NCI-H526 treated with DMSO at 0.1 percent for 48 hours (cell line): ENCODE results near the gene TRIM36.

Experiments
- DNase-seq: peaks from one replicate; lab custom pipeline; 2025; lab: John Stamatoyannopoulos, UW

Gene TRIM36

DNA sequence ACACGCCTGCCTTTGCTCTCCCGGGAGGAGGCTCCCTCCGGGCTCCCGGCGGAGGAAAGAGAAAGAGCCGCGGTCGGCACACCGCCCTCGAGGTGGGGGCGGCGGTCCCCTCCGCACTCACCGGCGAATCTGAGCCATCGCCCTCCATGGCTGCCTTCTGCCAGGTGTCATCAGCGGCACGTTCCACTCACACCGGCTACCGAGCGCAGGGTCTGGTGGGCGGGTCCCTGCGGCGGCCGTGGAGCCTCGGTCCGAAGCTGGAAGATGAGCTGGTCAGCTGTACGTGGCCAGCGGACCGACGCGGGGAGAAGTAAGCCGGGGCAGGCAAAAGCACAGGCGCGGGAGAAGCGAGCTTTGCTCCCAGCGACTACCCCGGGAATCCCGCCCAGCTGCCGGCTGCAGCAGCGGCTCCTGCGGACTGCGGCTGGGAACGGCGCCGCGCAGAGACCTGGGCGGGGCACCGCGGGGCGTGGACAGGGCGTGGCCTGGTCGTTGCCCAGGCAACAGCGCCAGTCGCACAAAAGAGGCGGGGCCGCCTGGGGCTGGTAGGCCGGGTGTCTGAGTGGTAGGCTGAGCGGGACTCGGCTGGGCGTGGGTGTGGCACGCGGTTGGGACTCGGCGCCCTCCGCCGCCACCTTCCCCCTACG, at the start of gene TRIM36:
TSS of gene TRIM36 (minus strand) at position 422 of the 647 bp plus-strand sequence. CDS start at position 148, 274 bp downstream.
- DNase-seq: peak; percentile 81

DNA sequence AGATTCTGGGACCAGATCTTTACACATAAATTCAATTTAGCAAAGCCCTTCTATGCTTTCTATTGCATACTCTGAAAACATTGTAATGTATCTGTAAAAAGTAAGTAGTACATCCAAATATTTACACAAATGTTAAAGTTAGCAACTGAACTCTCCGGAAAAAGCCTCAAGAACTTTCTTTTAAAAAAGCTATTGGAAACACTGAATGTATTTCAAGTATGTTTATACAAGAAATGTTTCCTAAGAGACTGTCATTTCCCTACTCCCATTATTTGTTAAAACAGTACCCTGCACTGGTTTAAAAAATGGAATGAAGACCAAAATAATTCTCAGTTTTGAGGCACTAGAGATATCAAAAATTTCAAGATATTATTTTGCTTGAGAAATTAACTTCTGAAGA, 44.8 kb upstream of the TRIM36 start:
- DNase-seq: no peak

GRCh38 chr5:115209279-115209678, 39.6 kb upstream of the TRIM36 start:
- no peak for DNase-seq

- DNase-seq: no peak
These were observed 33.2 kb upstream of the TRIM36 start for GRCh38 chr5:115202952-115203351.

DNA sequence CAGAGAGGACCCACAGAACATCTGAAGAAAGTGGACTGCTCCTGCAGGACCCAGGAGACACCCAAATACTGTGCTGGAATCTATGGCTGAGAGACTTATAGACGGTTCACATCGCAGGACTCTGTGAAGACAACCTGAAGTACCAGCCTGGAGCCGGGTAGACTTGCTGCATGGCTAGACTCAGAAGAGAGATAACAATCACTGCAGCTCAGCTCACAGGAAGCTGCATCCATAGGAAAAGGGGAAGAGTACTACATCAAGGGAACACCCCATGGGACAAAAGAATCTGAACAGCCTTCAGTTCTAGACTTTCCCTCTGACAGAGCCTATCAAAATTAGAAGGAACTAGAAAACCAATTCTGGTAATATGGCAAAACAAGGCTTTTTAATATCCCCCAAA, 26.5 kb upstream of the TRIM36 start:
- DNase-seq: no peak

GRCh38 chr5:115194676-115195075, 25.0 kb upstream of the TRIM36 start:
- DNase-seq: no peak

GRCh38 chr5:115193295-115193694, 23.6 kb upstream of the TRIM36 start:
- DNase-seq: no peak

DNA sequence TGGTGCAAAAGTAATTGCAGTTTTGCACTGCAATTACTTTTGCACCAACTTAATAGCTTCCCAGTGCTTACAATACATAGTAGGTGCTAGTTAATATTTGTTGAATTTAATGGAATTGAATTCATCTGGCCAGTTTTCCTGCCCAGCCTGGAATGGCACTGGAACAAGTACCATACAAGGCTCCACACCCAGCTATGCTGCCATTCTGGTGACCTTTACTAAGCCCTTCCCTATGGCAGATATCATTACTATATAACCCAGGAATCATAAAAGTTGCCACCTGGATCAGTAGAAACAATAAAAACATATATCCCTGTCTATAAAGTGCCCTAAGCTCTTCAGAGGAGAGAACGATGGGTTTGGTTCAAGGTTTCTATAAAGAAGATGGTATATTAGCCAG, 22.4 kb upstream of the TRIM36 start:
- DNase-seq: no peak

GRCh38 chr5:115191474-115192031, 21.8 kb upstream of the TRIM36 start:
- no peak for DNase-seq

GRCh38 chr5:115190388-115190787, 20.7 kb upstream of the TRIM36 start:
- no peak for DNase-seq

DNA sequence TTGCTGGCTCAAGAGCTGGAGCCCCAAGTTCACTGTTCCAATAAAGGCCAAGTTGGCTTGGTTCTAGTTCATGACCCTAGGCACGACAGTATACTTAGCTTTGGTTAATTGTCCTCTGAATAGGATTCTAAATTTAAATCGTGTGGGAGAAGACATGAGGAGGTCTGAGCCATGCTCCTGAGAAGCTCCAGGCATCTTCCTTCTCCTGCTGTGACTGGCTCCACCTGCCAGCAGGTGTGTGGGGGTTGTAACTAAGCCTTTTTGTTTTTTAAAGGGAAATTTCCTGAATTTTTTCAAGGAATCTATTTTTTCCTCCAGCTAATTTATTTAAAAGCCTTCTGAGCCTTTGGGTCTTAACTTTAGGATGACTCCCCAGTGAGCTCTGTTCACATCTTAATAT, 20.2 kb upstream of the TRIM36 start:
- DNase-seq: no peak

GRCh38 chr5:115186794-115187193, 17.1 kb upstream of the TRIM36 start:
- DNase-seq: no peak

GRCh38 chr5:115184770-115185169, 15.1 kb upstream of the TRIM36 start:
- peak; percentile 84 for DNase-seq

DNA sequence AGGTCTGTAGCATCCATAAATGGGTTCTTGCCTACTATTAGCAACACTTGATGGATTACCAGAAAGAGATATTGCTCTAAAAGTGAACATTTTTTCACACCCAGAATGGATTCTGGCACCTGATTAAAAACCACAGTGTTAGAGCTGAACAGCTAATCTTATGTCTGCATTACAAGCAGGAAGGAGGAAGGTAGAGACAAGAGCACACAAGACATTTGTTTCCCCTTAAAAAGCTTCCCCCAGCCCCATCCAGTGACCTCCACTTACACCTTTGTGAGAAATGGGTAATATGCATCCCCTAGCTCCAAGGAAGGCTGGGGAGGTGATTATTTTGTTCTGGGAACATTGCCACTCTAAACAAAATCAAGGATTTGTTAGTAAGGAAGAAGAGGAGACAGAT, 12.0 kb upstream of the TRIM36 start:
- DNase-seq: no peak

GRCh38 chr5:115180165-115180709, 10.5 kb upstream of the TRIM36 start:
- DNase-seq: peak; percentile 57

- DNase-seq: peak; percentile 25
These were observed 9.9 kb upstream of the TRIM36 start for GRCh38 chr5:115179394-115180164.

GRCh38 chr5:115179030-115179393, 9.3 kb upstream of the TRIM36 start:
- DNase-seq: no peak

GRCh38 chr5:115170929-115171510, 1.3 kb upstream of the TRIM36 start:
- DNase-seq: peak; percentile 28

DNA sequence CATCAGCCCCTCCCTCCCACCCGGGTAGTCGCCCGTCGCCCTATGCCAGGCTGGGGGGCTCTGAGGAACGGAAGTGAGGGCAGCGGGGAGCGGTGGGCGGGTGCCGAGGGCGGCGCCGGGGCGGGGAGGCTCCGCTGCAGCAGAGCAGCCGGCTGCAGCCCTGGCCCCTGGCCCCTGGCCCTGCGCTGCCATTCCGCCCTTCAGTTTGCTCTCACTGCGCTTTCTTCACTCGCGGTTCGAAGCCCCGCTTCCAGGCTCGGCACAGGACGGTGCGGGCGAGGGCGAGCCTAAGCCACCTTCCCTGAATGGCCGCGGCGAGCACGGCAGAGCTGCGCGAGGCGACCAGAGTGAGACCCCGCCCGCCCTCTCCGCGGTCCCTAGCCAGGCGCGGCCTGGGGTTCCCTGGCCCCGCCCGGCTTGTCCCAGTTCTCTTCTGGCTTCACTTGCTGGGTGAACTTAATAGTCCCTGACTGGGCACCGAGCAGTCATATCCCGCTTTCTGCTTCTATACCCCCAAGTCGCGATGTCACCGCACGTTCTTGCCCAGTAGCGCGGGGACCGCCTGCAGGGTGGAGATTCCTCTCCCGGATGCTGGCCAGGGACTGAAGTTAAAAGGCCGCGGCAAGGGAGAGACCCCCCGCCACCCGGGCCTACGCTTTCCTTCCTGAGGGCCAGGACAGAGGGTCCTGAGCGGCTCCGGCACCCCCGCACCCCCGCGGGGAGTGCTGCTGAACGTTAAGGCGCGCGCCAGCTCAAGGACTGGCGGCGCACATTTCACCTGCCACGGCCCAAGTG, 623 bp upstream of the TRIM36 start:
- DNase-seq: peak; percentile 69

- no peak for DNase-seq
These were observed 750 bp downstream of the TRIM36 start for GRCh38 chr5:115168829-115169486.

DNA sequence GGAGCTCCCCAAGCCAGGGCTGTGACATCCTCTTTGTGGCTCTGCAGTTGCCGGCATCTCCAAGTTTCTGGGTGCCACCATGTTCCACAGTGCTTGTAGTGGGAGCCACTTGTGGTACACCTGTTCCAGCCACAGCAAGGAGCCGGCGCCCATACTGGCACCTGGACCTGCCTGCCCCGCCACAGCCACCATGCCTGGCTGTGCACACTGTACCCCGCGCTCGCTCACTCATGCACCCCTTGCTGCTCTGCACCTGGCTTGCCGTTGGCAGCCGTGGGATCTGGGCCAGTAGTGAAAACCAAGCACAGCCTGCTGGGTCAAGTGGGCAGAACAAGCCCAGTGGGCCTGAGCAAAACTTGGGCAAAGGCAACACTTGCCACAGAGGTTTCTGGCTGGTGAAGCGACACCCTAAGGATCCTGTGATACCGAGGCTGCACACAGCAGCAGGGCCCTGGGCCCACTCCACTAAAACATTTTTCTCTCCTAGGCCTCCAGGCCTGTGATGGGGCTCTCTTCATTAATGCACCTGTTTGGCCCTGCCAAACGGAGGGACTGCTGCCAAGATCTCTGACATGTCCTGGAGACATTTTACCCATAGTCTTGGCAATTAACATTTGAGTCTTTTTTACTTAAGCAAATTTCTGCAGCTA, 2.8 kb downstream of the TRIM36 start:
- DNase-seq: no peak
